Right cardiac atrium (tissue), 5 donors: Measurements from ENCODE around the gene NHLRC1. TPM values are rescaled to one million over a fixed set of nuclear protein-coding genes. Genes with fewer than 3 reads are reported as not detected.

Source experiments
- ATAC-seq, 2 donors: fragments of 200-7000 bp; cut with Tn5 transposase; one replicate each; pipeline versions ENCODE4 v1.8.0 to v1.9.1; 2020; ENCODE audit warnings: moderate library complexity in 2 of 2, mild to moderate bottlenecking in 1 of 2
- DNase-seq, 3 donors: peaks; one replicate each; pipeline ENCODE4 v3.0.0-alpha.2; 2020
- H3K27ac ChIP-seq: one replicate; pipeline ENCODE4 v1.5.1; 2013; ENCODE audit warnings: mild to moderate bottlenecking, low read length, control low read depth, moderate library complexity
- H3K27me3 ChIP-seq: one replicate; pipeline ENCODE4 v1.6.1; 2013; ENCODE audit not compliant: control insufficient read depth, insufficient read depth
- H3K4me1 ChIP-seq: one replicate; pipeline ENCODE4 v1.6.1; 2013; ENCODE audit warnings: low read length; ENCODE audit not compliant: control insufficient read depth, insufficient read depth
- H3K4me3 ChIP-seq: one replicate; pipeline ENCODE4 v1.5.1; 2013; ENCODE audit warnings: low read length, control low read depth
- H3K9me3 ChIP-seq: one replicate; pipeline ENCODE4 v1.6.1; 2013; ENCODE audit warnings: low read length; ENCODE audit not compliant: control insufficient read depth
- WGBS: extraction: QIAGEN DNeasy Blood & Tissue Kit; methylation state at CpG from one replicate; pipeline ENCODE4 v1.1.7; 2013; 5-methylcytosine and 5-hydroxymethylcytosine counted together
- intact Hi-C, 4 donors: fragments of 100-400 bp; cut with DNase I; formaldehyde crosslinking; loops; one replicate each; pipeline versions ENCODE4 v1.11.0 to v1.14.0; 2022 to 2023
- polyA plus RNA-seq: library from polyadenylated mRNA; stranded (reverse); fragments of 200-250 nt; gene quantifications from one replicate; pipeline ENCODE4 v1.2.3, GENCODE V29; 2013
- total RNA-seq, 4 donors: library from RNA; stranded (reverse); fragmentation: NEBNext Ultra II Directional; extraction: Animal tissue kit (Norgen Biotek cat#: 25700); gene quantifications; one replicate each; pipeline ENCODE4 v1.2.1, GENCODE V29; 2021
- donor health status: healthy with polysubstance abuse.
- donor health status: DM: no; HTN: yes; CAD: no.
- donor health status: DM: no; HTN: no; CAD: no.
- donor health status: DM: no; HTN: yes; CAD: no; lungs with severe emphysema.
- donor health status: DM: yes; HTN: yes; CAD: no.

The NHLRC1 gene
- total and polyA plus RNA-seq, 5 donors = 1.3 to 3.7 (median 2.2) TPM

DNA sequence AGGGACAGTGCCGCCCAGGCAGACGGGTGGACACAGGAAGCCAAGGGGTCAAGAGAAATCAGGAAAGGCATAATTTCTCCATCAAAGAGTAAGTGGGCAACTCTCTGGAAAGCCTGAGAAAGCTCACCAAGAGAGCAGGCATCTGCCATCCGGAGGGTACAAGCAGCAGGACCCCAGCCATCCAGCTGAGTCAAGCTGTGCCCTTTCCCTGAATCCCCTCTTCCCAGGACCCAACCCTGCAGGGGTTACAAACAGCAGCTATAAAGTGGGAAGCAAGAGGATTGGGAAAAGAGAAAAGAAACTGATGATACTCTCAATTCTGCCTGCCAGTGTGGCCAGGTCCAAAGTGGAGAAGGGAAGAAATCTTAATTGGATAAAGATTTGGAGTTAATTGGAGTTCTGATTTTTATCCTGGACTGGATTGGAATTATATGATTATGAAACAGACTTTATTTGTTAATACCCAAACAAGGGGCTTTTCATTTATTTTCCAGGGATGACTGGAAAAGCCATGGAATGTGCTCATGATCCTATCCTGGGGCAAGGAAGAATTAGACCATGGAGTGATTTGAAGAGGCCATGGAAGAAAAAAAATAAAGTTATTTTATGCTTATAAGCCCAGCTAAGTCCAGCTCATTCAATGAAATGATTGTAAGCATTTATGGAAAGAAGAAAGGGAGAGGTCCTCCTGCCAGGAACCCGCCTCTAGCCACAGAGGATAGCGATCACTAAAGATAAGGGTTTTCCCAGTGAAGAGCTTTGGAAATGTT lies 34.9 kb downstream of the NHLRC1 start:
- Histone ChIP-seq H3K27me3 (no peaks in the 10 kb centered on the region), H3K9me3 (no peaks in the 10 kb centered on the region), H3K4me3 (no peak overlapping the region), H3K27ac (no peak overlapping the region), H3K4me1 (no peaks in the 10 kb centered on the region)
- ATAC-seq = no peak
- DNase-seq = no peak
- WGBS = 72% methylated on average over 5 of the region's 5 CpGs
- intact Hi-C loops = no loop called here

DNA sequence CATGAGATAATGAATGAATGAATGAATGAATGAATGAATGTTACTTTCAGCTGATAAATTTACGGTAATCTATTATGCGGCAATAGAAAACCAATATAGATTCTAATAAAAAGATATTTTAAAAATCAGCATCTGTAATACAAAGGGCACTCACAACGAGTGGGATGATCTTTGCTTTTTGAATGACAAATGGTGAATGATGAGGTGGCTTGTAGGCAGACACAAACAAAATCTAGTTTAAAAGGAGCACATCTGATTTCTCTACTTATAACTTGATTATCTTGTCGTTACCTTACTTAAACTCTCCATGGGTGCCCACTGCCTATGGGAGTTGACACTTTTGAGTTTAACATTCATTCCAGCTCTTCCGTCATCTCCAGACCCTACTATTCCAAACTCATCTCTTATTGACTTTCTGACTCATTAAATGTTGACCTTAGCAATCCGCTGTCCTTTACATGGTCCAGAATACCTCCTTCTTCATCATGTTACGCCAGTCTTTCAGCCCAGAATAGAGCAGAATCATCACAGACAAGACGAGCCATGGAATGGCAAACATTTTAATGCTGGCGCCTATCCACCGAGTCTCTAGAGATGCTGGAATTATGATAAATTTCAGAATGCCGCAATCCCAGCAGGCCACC lies 41.3 kb downstream of the NHLRC1 start:
- 71% methylated on average over 11 of the region's 11 CpGs for WGBS
- no peaks in the 10 kb centered on the region for H3K9me3 ChIP-seq
- intact Hi-C loops = no loop called here

DNA sequence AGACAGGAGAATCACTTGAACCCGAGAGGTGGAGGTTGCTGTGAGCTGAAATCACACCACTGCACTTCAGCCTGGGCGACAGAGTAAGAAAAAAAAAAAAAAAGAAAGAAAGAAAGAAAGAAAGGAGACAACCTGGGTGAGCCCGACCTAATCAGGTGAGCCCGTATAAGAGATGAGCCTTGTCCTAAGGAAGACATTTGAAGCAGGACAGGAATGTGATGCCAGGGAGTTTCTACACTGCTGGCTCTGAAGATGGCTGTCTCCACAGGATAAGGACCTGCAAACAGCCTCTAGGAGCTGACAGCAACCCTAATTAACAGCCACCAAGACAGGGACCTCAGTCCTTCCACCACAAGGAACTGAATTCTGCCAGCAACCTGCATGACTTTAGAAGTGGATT lies 41.9 kb downstream of the NHLRC1 start:
- 93% methylated on average over 4 of the region's 4 CpGs for WGBS
- Histone ChIP-seq H3K9me3 (no peaks in the 10 kb centered on the region), H3K4me3 (no peak overlapping the region), H3K27me3 (no peaks in the 10 kb centered on the region), H3K4me1 (no peaks in the 10 kb centered on the region), H3K27ac (no peak overlapping the region)
- ATAC-seq (no peak), DNase-seq (no peak)
- intact Hi-C loops = no loop called here

More for the DNA sequence above, 41.3 kb downstream of the NHLRC1 start:
- Histone ChIP-seq H3K4me3 (no peak overlapping the region), H3K27ac (no peak overlapping the region), H3K27me3 (no peaks in the 10 kb centered on the region), H3K4me1 (no peaks in the 10 kb centered on the region)
- DNase-seq (no peak), ATAC-seq (no peak)

DNA sequence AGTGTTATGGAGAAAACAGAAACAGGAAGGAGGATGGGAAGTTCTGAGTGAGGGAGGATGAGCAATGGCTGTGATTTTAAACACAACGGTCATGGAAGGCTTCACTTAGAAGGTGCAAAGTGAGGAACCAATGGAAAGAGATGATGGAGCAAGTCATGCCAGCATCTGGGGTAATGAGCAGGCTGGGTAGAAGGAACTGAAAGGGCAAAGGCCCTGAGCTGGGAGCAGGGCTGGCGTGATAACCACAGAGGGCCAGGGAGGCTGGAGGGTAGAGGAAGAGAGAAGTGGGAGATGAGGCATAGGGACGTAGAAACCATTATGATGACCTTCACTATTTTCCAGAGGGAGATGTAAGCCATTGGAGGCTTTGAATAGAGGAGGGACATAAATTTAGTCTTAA lies 43.6 kb downstream of the NHLRC1 start:
- Histone ChIP-seq H3K4me3 (no peak overlapping the region), H3K9me3 (no peaks in the 10 kb centered on the region), H3K27me3 (no peaks in the 10 kb centered on the region), H3K4me1 (no peaks in the 10 kb centered on the region), H3K27ac (no peak overlapping the region)
- no peak for DNase-seq
- 74% methylated on average over 3 of the region's 3 CpGs for WGBS
- ATAC-seq = no peak
- intact Hi-C loops = no loop called here

DNA sequence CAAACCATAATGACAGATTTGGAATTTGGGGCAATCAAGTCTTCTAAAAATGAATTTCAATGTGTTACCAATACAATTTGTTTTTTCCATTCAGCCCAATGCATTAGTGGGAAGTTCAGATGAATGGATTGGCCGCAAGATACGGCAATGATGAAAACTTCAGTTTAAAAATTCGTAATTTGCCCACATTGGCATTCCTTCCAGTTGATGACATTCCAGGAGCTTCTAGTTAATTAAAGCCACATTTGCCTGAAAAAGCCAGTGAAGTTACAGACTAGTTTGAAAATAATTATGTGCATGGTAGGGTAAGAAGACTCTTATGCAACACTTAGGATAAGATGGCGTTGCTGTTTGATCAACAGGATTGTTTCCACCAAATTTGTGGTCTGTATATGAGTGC lies 46.2 kb downstream of the NHLRC1 start:
- H3K4me3 ChIP-seq = no peak overlapping the region
- intact Hi-C loops = no loop called here
- H3K27ac ChIP-seq = no peak overlapping the region
- 92% methylated on average over 4 of the region's 4 CpGs for WGBS
- ATAC-seq (no peak), DNase-seq (no peak)
- no peaks in the 10 kb centered on the region for H3K27me3 ChIP-seq
- no peaks in the 10 kb centered on the region for H3K4me1 ChIP-seq
- no peaks in the 10 kb centered on the region for H3K9me3 ChIP-seq

DNA sequence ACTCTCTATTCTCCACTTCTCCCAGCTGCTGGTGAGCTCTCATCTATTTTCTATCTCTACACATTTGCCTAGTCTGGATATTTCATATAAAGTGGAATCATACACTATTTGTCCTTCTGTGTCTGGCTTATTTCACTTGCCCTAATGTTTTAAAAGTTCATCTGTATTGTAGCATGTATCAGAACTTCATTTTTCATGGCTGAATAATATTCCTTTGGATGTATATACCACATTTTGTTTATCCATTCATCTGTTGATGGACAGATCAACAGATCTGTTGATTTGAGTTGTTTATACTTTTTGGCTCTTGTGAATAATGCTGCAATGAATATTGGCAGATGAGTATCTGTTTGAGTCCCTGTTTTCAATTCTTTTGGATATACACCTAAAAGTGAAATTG lies 49.6 kb downstream of the NHLRC1 start:
- Histone ChIP-seq H3K9me3 (no peaks in the 10 kb centered on the region), H3K4me1 (no peaks in the 10 kb centered on the region), H3K27me3 (no peaks in the 10 kb centered on the region), H3K4me3 (no peak overlapping the region), H3K27ac (no peak overlapping the region)
- intact Hi-C loops = no loop called here
- DNase-seq (no peak), ATAC-seq (no peak)

DNA sequence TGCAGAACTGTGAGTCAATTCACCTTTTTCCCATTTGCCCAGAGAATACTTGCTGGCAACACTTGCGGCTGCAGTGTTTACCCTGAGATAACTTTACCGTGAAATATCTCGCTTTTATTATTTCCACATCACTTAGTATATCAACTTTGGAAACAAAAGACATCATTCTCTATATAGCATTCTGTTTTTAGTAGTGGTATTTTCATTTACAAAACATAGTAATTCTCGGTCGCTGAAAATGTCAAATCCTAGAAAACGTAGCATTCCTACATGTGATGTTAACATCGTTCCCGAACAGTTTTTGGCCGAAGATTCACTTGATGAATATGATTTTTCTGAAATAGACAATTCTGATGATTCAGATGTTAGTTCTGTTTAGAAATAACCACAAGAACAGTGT lies 52.0 kb downstream of the NHLRC1 start:
- no peaks in the 10 kb centered on the region for H3K9me3 ChIP-seq
- ATAC-seq = no peak
- DNase-seq = no peak
- H3K4me3 ChIP-seq = no peak overlapping the region
- 87% methylated on average over 9 of the region's 9 CpGs for WGBS
- intact Hi-C loops = no loop called here
- H3K27me3 ChIP-seq = no peaks in the 10 kb centered on the region
- no peaks in the 10 kb centered on the region for H3K4me1 ChIP-seq
- H3K27ac ChIP-seq = no peak overlapping the region

Other genes with a start within 250 kb of the NHLRC1 start
- 10 to 100 TPM; 59.8 to 79.6 (median 73.3) TPM for gene KIF13A, start 135.0 kb downstream of the NHLRC1 start, total RNA-seq
- 27.2 TPM for gene KIF13A, start 135.0 kb downstream of the NHLRC1 start, polyA plus RNA-seq
- 10 to 100 TPM; 12.3 to 16.5 (median 13.5) TPM for gene TPMT, start 32.4 kb upstream of the NHLRC1 start, total RNA-seq
- 18.1 TPM for gene TPMT, start 32.4 kb upstream of the NHLRC1 start, polyA plus RNA-seq
- 10 to 100 TPM in 3 of 4 donors, 1 to 10 TPM in 1; 9.8 to 14.9 (median 14.6) TPM for gene KDM1B, start 32.7 kb upstream of the NHLRC1 start, total RNA-seq
- 4.0 TPM for gene KDM1B, start 32.7 kb upstream of the NHLRC1 start, polyA plus RNA-seq
- gene DEK, start 141.9 kb upstream of the NHLRC1 start, total RNA-seq = 10 to 100 TPM; 82.5 to 97.9 (median 89.1) TPM
- 49.9 TPM for gene DEK, start 141.9 kb upstream of the NHLRC1 start, polyA plus RNA-seq